HG03442 (cell line): Measurements from ENCODE around the gene SEC24D.

Experiments
- ATAC-seq: cut with Tn5 transposase; IDR thresholded peaks from one replicate; pipeline ENCODE4 v1.9.1; 2021; ENCODE audit warnings: mild to moderate bottlenecking, moderate library complexity; ENCODE audit not compliant: unreplicated experiment

SEC24D gene

GRCh38 chr4:118776157-118776954 lies 59.6 kb downstream of the SEC24D start:
- no peak for ATAC-seq

GRCh38 chr4:118775405-118775804 lies 60.5 kb downstream of the SEC24D start:
- no peak for ATAC-seq

- no peak for ATAC-seq
Observed at GRCh38 chr4:118774989-118775388, 60.9 kb downstream of the SEC24D start.

GRCh38 chr4:118774321-118774720 lies 61.6 kb downstream of the SEC24D start:
- ATAC-seq = no peak

- no peak for ATAC-seq
Observed at GRCh38 chr4:118773429-118773792, 62.5 kb downstream of the SEC24D start.

GRCh38 chr4:118772767-118773428 lies 63.0 kb downstream of the SEC24D start:
- peak; percentile 9 for ATAC-seq

- peak; percentile 75 for ATAC-seq
Observed at GRCh38 chr4:118772081-118772766, 63.7 kb downstream of the SEC24D start.

- ATAC-seq = no peak
Observed at GRCh38 chr4:118770741-118771187, 65.2 kb downstream of the SEC24D start.

- no peak for ATAC-seq
Observed at GRCh38 chr4:118769161-118769560, 66.8 kb downstream of the SEC24D start.

GRCh38 chr4:118767109-118767508 lies 68.8 kb downstream of the SEC24D start:
- ATAC-seq = no peak

- no peak for ATAC-seq
Observed at GRCh38 chr4:118765399-118765798, 70.5 kb downstream of the SEC24D start.

- ATAC-seq = no peak
Observed at GRCh38 chr4:118762730-118763477, 73.0 kb downstream of the SEC24D start.

- no peak for ATAC-seq
Observed at GRCh38 chr4:118762155-118762554, 73.8 kb downstream of the SEC24D start.

GRCh38 chr4:118761397-118762016 lies 74.4 kb downstream of the SEC24D start:
- no peak for ATAC-seq

- ATAC-seq = peak; percentile 98
Observed at GRCh38 chr4:118760493-118760892, 75.4 kb downstream of the SEC24D start.

GRCh38 chr4:118760092-118760491 lies 75.8 kb downstream of the SEC24D start:
- peak; percentile 29 for ATAC-seq

GRCh38 chr4:118759481-118759880 lies 76.4 kb downstream of the SEC24D start:
- ATAC-seq = no peak

- ATAC-seq = no peak
Observed at GRCh38 chr4:118758293-118758692, 77.6 kb downstream of the SEC24D start.

- ATAC-seq = no peak
Observed at GRCh38 chr4:118757761-118758251, 78.1 kb downstream of the SEC24D start.

- no peak for ATAC-seq
Observed at GRCh38 chr4:118756958-118757357, 79.0 kb downstream of the SEC24D start.
